DOHH2 (cell line): ENCODE results near the gene PARD6A.

ENCODE experiments used
- H3F3A ChIP-seq: fragments of 200-600 bp; sonication (generic), shearing (Covaris generic); 2 replicates; pipeline ENCODE4 v1.6.0; 2016; ENCODE audit warnings: antibody characterized with exemption, mild to moderate bottlenecking; ENCODE audit not compliant: control insufficient read depth, insufficient read depth
- H3K27ac ChIP-seq: fragments of 200-600 bp; sonication (generic); 2 replicates; pipeline ENCODE4 v1.5.1; 2014; ENCODE audit warnings: low read depth, mild to moderate bottlenecking, low read length, moderate library complexity
- H3K27me3 ChIP-seq: fragments of 200-600 bp; sonication (generic); 2 replicates; pipeline ENCODE4 v1.6.1; 2014; ENCODE audit warnings: mild to moderate bottlenecking, low read length, mixed read lengths; ENCODE audit not compliant: control insufficient read depth
- H3K36me3 ChIP-seq: fragments of 200-600 bp; sonication (generic); 2 replicates; pipeline ENCODE4 v1.6.1; 2014; ENCODE audit warnings: mild to moderate bottlenecking, low read length, moderate library complexity, mixed read lengths; ENCODE audit not compliant: control insufficient read depth
- H3K4me1 ChIP-seq: fragments of 200-600 bp; sonication (generic); 2 replicates; pipeline ENCODE4 v1.6.1; 2014; ENCODE audit warnings: mild to moderate bottlenecking, low read length, mixed read lengths; ENCODE audit not compliant: control insufficient read depth
- H3K4me2 ChIP-seq: fragments of 200-600 bp; sonication (generic); 2 replicates; pipeline ENCODE4 v1.6.0; 2014; ENCODE audit warnings: mild to moderate bottlenecking, low read length, moderate library complexity
- H3K4me3 ChIP-seq: fragments of 200-600 bp; sonication (generic); 2 replicates; pipeline ENCODE4 v1.5.1; 2014; ENCODE audit warnings: mild to moderate bottlenecking, low read length, mixed read lengths
- H3K79me2 ChIP-seq: fragments of 200-600 bp; sonication (generic); 2 replicates; pipeline ENCODE4 v1.6.1; 2014; ENCODE audit warnings: mild to moderate bottlenecking, low read length, mixed read lengths; ENCODE audit not compliant: control insufficient read depth
- H3K9me2 ChIP-seq: fragments of 200-600 bp; sonication (generic); replicated peaks from 2 replicates; pipeline ENCODE4 v1.6.1; 2014; ENCODE audit warnings: mild to moderate bottlenecking, low read length, mixed read lengths; ENCODE audit not compliant: control insufficient read depth
- H3K9me3 ChIP-seq: fragments of 200-600 bp; sonication (generic); 2 replicates; pipeline ENCODE4 v1.6.1; 2014; ENCODE audit warnings: antibody characterized with exemption, low read length, mixed read lengths; ENCODE audit not compliant: control insufficient read depth, insufficient read depth
- H4K20me1 ChIP-seq: fragments of 200-600 bp; sonication (generic); 2 replicates; pipeline ENCODE4 v1.6.0; 2014; ENCODE audit warnings: low read depth, mild to moderate bottlenecking, antibody characterized with exemption, low read length, moderate library complexity; ENCODE audit not compliant: control insufficient read depth, insufficient read depth
- EZH2phosphoT487 ChIP-seq: fragments of 200-600 bp; sonication (generic); IDR thresholded peaks from 2 replicates; pipeline ENCODE4 v1.6.1; 2017; ENCODE audit warnings: borderline replicate concordance, mild to moderate bottlenecking, antibody characterized with exemption, low read length, moderate library complexity, mixed read lengths
- TF ChIP-seq, protein P1 (sequence below): fragments of 200-600 bp; sonication (generic); IDR thresholded peaks from one replicate; pipeline ENCODE4 v1.5.1; 2014; ENCODE audit warnings: antibody characterized with exemption, mild to moderate bottlenecking, low read depth, low read length; ENCODE audit not compliant: poor library complexity, severe bottlenecking

Gene PARD6A

DNA sequence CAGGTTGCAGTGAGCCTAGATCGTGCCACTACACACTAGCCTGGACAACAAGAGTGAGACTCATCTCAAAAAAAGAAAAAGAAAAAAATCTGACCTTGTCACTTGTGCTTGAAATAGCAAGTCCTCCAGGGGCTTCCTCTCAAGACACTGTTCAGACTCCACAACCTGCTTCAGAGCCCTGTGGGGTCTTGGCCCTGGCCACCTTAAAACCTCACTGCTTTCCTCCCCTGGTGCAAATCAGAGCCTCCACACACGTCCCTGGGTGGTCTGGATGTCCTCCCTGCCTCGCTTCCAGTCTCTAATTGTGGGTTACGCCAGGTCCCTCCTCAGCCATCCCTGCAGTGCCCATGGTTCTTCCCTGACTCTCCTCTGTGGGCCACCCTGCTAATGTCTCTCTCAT lies 5.4 kb upstream of the PARD6A start:
- TF ChIP-seq, protein P1, sequence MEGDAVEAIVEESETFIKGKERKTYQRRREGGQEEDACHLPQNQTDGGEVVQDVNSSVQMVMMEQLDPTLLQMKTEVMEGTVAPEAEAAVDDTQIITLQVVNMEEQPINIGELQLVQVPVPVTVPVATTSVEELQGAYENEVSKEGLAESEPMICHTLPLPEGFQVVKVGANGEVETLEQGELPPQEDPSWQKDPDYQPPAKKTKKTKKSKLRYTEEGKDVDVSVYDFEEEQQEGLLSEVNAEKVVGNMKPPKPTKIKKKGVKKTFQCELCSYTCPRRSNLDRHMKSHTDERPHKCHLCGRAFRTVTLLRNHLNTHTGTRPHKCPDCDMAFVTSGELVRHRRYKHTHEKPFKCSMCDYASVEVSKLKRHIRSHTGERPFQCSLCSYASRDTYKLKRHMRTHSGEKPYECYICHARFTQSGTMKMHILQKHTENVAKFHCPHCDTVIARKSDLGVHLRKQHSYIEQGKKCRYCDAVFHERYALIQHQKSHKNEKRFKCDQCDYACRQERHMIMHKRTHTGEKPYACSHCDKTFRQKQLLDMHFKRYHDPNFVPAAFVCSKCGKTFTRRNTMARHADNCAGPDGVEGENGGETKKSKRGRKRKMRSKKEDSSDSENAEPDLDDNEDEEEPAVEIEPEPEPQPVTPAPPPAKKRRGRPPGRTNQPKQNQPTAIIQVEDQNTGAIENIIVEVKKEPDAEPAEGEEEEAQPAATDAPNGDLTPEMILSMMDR, result no peak
- TF ChIP-seq EZH2phosphoT487, result no peak
- H3K27me3 ChIP-seq, result no peaks in the 10 kb centered on the region
- H3K4me2 ChIP-seq, result no peak overlapping the region
- H3K4me3 ChIP-seq, result no peak overlapping the region
- no peaks in the 10 kb centered on the region for H3K9me3 ChIP-seq
- H4K20me1 ChIP-seq, result peaks cover 4% of the 10 kb centered on the region; the same call in 1 of the 2 replicates
- H3K4me1 ChIP-seq, result peaks cover 13% of the 10 kb centered on the region
- no peak overlapping the region for H3K27ac ChIP-seq
- peaks cover 3% of the 10 kb centered on the region; the same call in 1 of the 2 replicates for H3F3A ChIP-seq
- peaks cover 77% of the 10 kb centered on the region for H3K36me3 ChIP-seq
- H3K79me2 ChIP-seq, result peaks cover 22% of the 10 kb centered on the region
- no peaks in the 10 kb centered on the region for H3K9me2 ChIP-seq

DNA sequence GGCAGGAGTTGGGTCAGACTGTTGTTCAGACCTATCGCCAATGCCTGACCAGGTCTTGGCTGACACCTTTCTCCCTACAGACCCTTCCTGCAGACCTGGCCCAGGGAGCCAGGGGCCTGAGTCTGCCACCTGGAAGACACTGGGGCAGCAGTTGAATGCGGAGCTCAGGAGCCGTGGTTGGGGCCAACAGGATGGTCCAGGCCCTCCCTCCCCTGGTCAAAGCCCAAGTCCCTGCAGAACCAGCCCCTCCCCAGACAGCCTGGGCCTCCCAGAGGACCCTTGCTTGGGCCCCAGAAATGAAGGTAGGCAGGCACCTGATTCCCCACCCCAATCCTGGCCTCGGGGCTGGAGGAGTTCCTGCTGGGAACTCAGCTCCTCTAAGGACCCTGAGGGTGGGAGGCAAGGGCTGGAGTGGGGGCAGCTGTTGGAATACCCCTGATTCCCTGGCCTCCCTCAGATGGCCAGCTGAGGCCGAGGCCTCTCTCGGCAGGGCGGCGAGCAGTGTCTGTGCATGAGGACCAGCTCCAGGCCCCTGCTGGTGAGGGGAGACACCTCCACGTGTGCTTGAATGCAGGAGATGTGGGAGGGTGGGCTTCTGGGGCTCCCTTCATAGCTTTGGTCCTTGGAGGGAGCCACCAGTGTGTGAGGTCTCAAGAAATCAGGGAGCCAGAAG lies 4.3 kb upstream of the PARD6A start:
- Histone ChIP-seq H3K36me3 (peaks cover 68% of the 10 kb centered on the region), H3K4me1 (peaks cover 18% of the 10 kb centered on the region), H3K9me3 (no peaks in the 10 kb centered on the region), H3K27ac (no peak overlapping the region), H3K79me2 (peaks cover 28% of the 10 kb centered on the region), H3K27me3 (no peaks in the 10 kb centered on the region), H3F3A (peaks cover 3% of the 10 kb centered on the region; the same call in 1 of the 2 replicates), H4K20me1 (peaks cover 4% of the 10 kb centered on the region; the same call in 1 of the 2 replicates), H3K9me2 (no peaks in the 10 kb centered on the region), H3K4me3 (no peak overlapping the region), H3K4me2 (no peak overlapping the region)
- TF ChIP-seq, protein P1, result no peak
- TF ChIP-seq EZH2phosphoT487, result no peak

DNA sequence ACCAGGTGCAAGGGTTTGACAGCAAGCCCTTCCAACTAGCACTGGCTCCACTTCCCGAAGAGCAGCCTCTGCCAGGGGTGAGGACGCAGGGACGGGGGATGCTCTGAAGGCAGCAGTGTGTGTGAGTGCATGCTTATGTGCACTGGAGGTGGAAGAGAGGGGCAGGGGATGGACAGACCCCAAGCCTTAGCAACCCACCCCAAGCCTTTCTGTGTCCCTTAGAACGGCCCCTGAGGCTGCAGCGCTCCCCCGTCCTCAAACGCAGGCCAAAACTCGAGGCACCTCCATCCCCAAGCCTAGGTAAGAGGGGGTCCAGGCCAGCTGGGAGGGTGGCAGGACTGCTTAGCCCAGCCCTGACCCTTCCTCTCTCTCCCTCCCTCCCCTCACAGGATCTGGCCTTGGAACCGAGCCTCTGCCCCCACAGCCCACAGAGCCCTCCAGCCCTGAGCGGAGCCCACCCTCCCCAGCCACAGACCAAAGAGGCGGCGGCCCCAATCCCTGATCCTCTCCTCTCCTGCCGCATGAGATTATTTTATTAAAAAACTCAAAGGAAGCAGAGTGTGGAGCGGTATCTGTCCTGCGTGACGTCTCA lies 3.6 kb upstream of the PARD6A start:
- no peaks in the 10 kb centered on the region for H3K9me2 ChIP-seq
- no peak overlapping the region for H3K27ac ChIP-seq
- H3K36me3 ChIP-seq, result peaks cover 65% of the 10 kb centered on the region
- TF ChIP-seq, protein P1, result no peak
- TF ChIP-seq EZH2phosphoT487, result no peak
- peaks cover 4% of the 10 kb centered on the region; the same call in 1 of the 2 replicates for H4K20me1 ChIP-seq
- H3K79me2 ChIP-seq, result peaks cover 29% of the 10 kb centered on the region
- H3K4me1 ChIP-seq, result peaks cover 24% of the 10 kb centered on the region
- peak overlapping the region; percentile 2; the same call in 1 of the 2 replicates for H3K4me2 ChIP-seq
- no peaks in the 10 kb centered on the region for H3K27me3 ChIP-seq
- H3K9me3 ChIP-seq, result no peaks in the 10 kb centered on the region
- H3F3A ChIP-seq, result peaks cover 3% of the 10 kb centered on the region; the same call in 1 of the 2 replicates
- no peak overlapping the region for H3K4me3 ChIP-seq
